ENCODE results near the gene PCNX1.

Gene PCNX1

DNA sequence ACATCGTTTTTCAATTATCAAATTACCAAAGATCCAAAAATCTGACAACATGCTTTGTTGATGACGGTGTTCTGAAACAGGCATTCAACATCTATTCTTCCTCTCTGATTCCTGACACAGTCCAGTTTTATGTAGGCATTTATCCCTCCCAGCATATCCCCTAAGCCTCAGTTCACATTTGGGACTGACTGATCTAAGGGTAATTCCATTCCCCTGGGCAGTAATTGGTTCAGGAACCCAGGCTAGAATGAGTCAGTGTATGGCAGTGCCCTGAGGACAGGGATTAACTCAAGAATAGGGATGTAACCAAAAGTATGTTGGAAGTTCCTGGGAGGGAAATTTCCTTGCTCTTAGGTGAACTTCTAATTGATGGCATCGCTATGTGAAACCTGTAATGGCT lies 10.3 kb upstream of the PCNX1 start:
- no peak for DNase-seq (ENCODE audit: low spot score)
- TF ChIP-seq, protein P1, sequence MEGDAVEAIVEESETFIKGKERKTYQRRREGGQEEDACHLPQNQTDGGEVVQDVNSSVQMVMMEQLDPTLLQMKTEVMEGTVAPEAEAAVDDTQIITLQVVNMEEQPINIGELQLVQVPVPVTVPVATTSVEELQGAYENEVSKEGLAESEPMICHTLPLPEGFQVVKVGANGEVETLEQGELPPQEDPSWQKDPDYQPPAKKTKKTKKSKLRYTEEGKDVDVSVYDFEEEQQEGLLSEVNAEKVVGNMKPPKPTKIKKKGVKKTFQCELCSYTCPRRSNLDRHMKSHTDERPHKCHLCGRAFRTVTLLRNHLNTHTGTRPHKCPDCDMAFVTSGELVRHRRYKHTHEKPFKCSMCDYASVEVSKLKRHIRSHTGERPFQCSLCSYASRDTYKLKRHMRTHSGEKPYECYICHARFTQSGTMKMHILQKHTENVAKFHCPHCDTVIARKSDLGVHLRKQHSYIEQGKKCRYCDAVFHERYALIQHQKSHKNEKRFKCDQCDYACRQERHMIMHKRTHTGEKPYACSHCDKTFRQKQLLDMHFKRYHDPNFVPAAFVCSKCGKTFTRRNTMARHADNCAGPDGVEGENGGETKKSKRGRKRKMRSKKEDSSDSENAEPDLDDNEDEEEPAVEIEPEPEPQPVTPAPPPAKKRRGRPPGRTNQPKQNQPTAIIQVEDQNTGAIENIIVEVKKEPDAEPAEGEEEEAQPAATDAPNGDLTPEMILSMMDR (IDR thresholded peaks at IDR 0.05): no peak
- H3K27ac ChIP-seq: peak overlapping the region; percentile 60 to 83
- no peak overlapping the region for H3K4me3 ChIP-seq

DNA sequence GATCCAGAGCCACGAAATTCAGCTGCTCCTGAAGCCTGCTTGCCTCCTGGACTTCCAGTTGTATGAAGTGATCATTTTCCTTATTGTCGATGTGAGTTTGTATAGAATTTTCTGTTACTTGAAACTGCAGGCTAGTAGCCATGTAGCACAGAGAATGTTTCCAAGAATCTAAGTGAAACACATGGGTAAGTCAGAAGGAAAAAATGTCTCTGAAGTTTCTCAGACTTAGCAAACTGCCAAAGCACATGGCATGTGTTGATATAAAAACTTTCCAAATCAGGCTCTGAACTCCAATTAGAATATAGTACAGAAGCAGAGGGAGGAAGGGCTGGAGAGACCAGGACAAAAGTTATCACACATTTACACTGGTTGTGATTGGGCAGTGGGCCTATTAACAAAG lies 9.8 kb upstream of the PCNX1 start:
- Histone ChIP-seq H3K27ac (peak overlapping the region; percentile 60 to 83), H3K4me3 (no peak overlapping the region)
- no peak for DNase-seq (ENCODE audit: low spot score)
- TF ChIP-seq, protein P1 (IDR thresholded peaks at IDR 0.05): no peak

DNA sequence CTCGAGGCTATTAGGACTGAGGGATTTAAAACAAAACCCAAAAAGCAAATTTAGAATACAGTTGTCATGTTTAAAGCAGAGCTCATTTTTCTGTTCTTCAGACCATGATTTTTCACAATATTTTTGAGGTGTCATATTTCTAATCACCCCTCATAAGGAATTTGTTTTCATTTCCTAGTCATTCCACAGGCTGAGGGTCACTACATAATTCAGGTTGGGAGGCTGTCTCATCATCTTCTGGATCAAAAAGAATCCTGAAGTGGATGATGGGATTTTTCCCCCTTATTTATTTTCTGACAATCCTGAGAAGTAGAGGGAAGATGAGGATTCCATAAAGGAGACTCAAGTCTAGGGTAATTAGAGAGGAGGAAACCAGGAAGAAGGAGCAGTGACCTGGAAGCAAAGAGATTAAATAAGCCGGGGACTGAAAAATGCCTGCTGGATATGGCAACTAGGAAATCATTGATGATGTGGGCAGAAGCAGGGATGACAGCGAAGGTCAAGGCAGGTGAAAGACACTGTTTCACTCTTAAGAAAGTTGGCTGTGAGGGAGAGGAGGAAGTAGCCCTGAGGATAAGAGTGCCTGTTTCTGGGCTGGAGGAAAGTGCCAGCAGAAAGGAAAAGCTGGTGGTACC lies 9.0 kb upstream of the PCNX1 start:
- no peak for DNase-seq (ENCODE audit: low spot score)
- TF ChIP-seq, protein P1 (IDR thresholded peaks at IDR 0.05): no peak
- no peak overlapping the region for H3K4me3 ChIP-seq
- H3K27ac ChIP-seq: peak overlapping the region; percentile 36 to 60

DNA sequence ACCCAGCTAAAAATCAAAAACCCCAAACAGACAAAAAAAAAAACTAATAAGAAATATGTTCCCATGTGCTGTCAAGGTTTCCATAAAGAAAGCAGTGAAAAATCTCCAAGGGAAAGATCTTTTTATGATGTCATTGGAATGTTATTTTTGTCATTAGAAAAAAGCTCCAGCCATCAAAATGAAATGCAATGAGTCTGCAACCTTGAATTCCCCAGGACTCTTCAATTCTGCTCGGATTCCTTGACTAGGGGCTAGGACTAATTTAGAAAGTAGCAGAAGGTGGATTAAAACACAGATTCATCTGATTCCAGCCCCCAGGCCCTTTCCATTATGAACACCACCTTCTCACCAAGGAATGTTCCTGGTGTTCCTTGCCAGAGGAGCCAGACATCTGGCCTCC lies 6.0 kb upstream of the PCNX1 start:
- TF ChIP-seq, protein P1 (IDR thresholded peaks at IDR 0.05): no peak

DNA sequence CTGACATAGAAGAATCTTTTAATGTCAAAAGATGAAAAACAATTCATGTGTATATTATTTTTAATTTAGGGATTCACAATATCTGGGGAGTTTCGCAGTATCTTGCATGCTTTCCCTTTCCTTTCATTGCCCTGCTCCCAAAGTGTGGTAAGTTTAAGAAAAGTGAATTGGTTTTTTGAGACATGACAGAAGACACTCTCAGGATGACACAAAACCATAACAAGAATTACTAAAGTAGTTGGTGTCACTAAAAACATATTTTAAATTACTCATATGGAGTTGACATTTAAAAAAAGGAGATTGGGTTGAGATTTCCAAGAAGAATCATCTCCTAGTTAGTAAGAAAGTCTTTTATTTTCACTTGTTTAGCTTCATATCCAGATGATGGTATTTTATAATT lies 5.1 kb upstream of the PCNX1 start:
- DNase-seq (ENCODE audit: low spot score): no peak
- TF ChIP-seq, protein P1 (IDR thresholded peaks at IDR 0.05): no peak
- Histone ChIP-seq H3K4me3 (no peak overlapping the region), H3K27ac (no peak overlapping the region)

More for the DNA sequence above, 6.0 kb upstream of the PCNX1 start:
- peak overlapping the region in 1 of 2 donors; percentile 79 for H3K27ac ChIP-seq
- no peak overlapping the region for H3K4me3 ChIP-seq
- DNase-seq (ENCODE audit: low spot score): no peak

DNA sequence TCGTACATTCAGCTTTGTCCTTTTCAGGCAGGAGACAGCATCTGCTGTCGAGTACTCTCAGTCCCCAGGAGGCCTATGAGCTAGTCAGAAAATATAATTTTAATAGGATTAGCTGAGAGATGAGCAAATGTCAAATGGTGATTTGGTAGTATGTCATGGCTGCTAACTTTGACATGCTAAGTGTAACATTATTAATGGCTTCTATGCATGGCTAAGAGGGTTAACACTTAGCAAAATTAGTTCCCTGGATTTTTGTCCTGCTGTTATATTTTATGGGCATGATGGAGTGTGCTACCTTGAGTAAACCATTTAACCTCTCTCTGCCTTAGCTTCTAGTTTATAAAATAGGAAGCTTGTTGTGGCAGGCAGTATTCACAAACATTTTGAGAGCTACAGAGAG lies 2.9 kb upstream of the PCNX1 start:
- Histone ChIP-seq H3K27ac (peak overlapping the region; percentile 72 to 91), H3K4me3 (no peak overlapping the region)
- DNase-seq (ENCODE audit: low spot score): no peak
- TF ChIP-seq, protein P1 (IDR thresholded peaks at IDR 0.05): no peak

DNA sequence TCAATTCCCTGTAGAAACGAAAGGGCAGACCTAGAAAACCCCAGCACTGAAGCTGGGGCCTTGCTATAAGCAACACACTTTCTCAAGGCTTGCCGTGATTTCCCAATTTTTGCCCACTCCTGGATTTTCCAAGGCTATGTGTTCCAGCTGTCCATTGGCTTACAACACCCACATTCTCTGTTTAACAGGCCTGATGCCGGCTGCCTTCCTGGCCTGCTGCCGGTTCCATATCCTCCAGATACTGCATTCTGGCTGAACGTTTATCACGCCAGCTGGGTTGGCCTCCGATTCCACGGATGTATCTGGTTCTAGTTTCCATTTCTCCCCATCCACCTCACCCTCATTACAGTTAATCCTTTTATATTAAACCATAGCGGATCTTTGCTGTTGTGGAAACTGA lies 2.0 kb upstream of the PCNX1 start:
- Histone ChIP-seq H3K4me3 (no peak overlapping the region), H3K27ac (peak overlapping the region; percentile 72 to 91)
- TF ChIP-seq, protein P1 (IDR thresholded peaks at IDR 0.05): no peak
- DNase-seq (ENCODE audit: low spot score): no peak
